Lung (tissue), 12 donors: ENCODE measurements around the gene MBNL3. TPM values are rescaled to one million over a fixed set of nuclear protein-coding genes. Genes with fewer than 3 reads are reported as not detected.
A peak's percentile ranks its signal among the peaks of the same experiment; 100 is the strongest.

Experiments used
- ATAC-seq: fragments of 200-7000 bp; cut with Tn5 transposase; one replicate; pipeline ENCODE4 v1.9.1; 2020; ENCODE audit warnings: moderate number of reproducible peaks; ENCODE audit not compliant: insufficient read depth, low FRiP score
- DNase-seq, 3 donors: peaks; one replicate each; pipeline ENCODE4 v3.0.0-alpha.2; 2013 to 2017
- H3K27ac ChIP-seq, 2 donors: one replicate each; pipeline ENCODE4 v1.5.1; 2013; ENCODE audit warnings: mild to moderate bottlenecking in 2 of 2, moderate library complexity in 2 of 2, control low read depth in 1 of 2, inconsistent platforms in 1 of 2, low read depth in 1 of 2, low read length in 1 of 2
- H3K27me3 ChIP-seq, 3 donors: one replicate each; pipeline ENCODE4 v1.5.1; 2013; ENCODE audit warnings: low read length in 2 of 3; ENCODE audit not compliant: control insufficient read depth in 3 of 3, insufficient read depth in 3 of 3
- H3K36me3 ChIP-seq, 4 donors: one replicate each; pipeline ENCODE4 v1.5.1; 2013; ENCODE audit warnings: low read length in 4 of 4, mild to moderate bottlenecking in 1 of 4, moderate library complexity in 1 of 4; ENCODE audit not compliant: control insufficient read depth in 4 of 4, insufficient read depth in 4 of 4
- H3K4me1 ChIP-seq, 5 donors: one replicate each; pipeline ENCODE4 v1.5.1; 2013; ENCODE audit warnings: low read length in 5 of 5, mild to moderate bottlenecking in 2 of 5, moderate library complexity in 1 of 5; ENCODE audit not compliant: control insufficient read depth in 5 of 5, insufficient read depth in 5 of 5
- H3K4me3 ChIP-seq: one replicate; pipeline ENCODE4 v1.5.1; 2013; ENCODE audit warnings: mild to moderate bottlenecking, control low read depth, moderate library complexity
- H3K9ac ChIP-seq, 2 donors: one replicate each; pipeline ENCODE4 v1.5.1; 2013; ENCODE audit warnings: low read length in 2 of 2, control low read depth in 1 of 2; ENCODE audit not compliant: insufficient read depth in 1 of 2
- H3K9me3 ChIP-seq, 4 donors: one replicate each; pipeline ENCODE4 v1.5.1; 2013; ENCODE audit warnings: low read length in 3 of 4, mild to moderate bottlenecking in 1 of 4, moderate library complexity in 1 of 4; ENCODE audit not compliant: control insufficient read depth in 4 of 4, insufficient read depth in 3 of 4
- WGBS, 2 donors: extraction: QIAGEN DNeasy Blood & Tissue Kit; methylation state at CpG; one replicate each; pipeline ENCODE4 v1.1.7; 2013; 5-methylcytosine and 5-hydroxymethylcytosine counted together
- polyA plus RNA-seq, 2 donors: library from polyadenylated mRNA; stranded (reverse); fragments of 200-250 nt; gene quantifications; one replicate each; pipeline ENCODE4 v1.2.1, GENCODE V29; 2013
- total RNA-seq, 2 donors: library from RNA; depleted of rRNA in 1 of 2; stranded (reverse); fragments of >200 nt in 1 of 2; gene quantifications; one replicate each; pipeline ENCODE4 v1.2.1, GENCODE V29; 2014 to 2021
- TF ChIP-seq, protein P1 (sequence below): IDR thresholded peaks from 2 replicates; pipeline ENCODE4 v1.5.1; 2012; ENCODE audit warnings: mild to moderate bottlenecking; ENCODE audit errors: control extremely low read depth, extremely low read depth
- donor health status: control.
- donor health status: control.
- donor health status: Bipolar disorder and iron deficiency.
- donor health status: healthy.
- donor health status: DM: yes; HTN: yes; CAD: no.

The MBNL3 gene
- total and polyA plus RNA-seq, 4 donors = 2.1 to 27.2 (median 11.1) TPM

DNA sequence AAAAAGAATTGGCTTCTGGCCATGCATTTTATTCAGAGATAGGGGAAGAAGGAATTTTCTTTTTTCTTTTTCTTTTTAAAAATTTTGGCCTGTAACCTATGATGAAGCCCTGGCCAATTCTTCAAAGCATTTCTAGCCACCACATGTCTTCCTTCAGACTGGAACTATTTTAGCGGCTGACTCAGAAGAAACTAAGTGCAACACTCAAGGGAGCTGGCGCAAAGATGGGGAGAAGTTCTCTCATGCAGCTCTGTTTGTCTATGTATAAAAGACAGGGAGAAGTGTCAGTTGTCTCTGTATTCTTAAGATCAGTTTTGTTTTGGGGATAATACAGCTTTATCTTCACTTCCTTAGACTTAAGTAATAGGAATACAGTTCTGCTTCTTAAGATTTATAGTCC is 46.1 kb downstream of the MBNL3 start:
- no peak overlapping the region for H3K9ac ChIP-seq
- TF ChIP-seq, protein P1, sequence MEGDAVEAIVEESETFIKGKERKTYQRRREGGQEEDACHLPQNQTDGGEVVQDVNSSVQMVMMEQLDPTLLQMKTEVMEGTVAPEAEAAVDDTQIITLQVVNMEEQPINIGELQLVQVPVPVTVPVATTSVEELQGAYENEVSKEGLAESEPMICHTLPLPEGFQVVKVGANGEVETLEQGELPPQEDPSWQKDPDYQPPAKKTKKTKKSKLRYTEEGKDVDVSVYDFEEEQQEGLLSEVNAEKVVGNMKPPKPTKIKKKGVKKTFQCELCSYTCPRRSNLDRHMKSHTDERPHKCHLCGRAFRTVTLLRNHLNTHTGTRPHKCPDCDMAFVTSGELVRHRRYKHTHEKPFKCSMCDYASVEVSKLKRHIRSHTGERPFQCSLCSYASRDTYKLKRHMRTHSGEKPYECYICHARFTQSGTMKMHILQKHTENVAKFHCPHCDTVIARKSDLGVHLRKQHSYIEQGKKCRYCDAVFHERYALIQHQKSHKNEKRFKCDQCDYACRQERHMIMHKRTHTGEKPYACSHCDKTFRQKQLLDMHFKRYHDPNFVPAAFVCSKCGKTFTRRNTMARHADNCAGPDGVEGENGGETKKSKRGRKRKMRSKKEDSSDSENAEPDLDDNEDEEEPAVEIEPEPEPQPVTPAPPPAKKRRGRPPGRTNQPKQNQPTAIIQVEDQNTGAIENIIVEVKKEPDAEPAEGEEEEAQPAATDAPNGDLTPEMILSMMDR = no peak
- ATAC-seq = no peak
- 69 to 77% methylated on average over 2 of the region's 2 CpGs for WGBS, 2 donors
- no peaks in the 10 kb centered on the region for H3K36me3 ChIP-seq
- H3K4me3 ChIP-seq = no peak overlapping the region
- DNase-seq = peak in 1 of 3 donors; percentile 47
- H3K4me1 ChIP-seq = no peaks in the 10 kb centered on the region
- H3K9me3 ChIP-seq = peaks cover 0 to 5% (median 0%) of the 10 kb centered on the region in 4 donors
- H3K27me3 ChIP-seq = peaks cover 0 to 41% (median 8%) of the 10 kb centered on the region in 3 donors
- no peak overlapping the region for H3K27ac ChIP-seq

DNA sequence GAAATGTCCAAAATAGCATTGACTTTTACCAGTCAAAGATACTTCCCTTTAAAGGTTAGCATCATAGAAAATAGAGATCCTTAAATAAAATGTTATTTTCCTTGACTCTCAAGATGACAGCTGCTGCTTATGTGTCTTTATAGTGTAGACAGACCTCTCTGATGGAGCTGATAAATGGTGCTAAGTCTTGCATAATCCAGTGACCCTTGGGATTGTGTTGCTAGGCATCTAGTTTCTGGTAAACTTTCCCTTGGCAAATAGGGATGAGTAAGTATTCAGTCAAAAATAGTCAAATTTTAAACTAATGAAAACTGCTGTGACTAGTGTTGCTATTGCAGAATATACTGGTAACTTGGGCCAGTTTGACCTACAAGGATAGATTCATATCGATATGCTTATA is 53.6 kb downstream of the MBNL3 start:
- Histone ChIP-seq H3K27ac (no peak overlapping the region), H3K27me3 (peaks cover 0 to 38% (median 10%) of the 10 kb centered on the region in 3 donors), H3K4me1 (no peaks in the 10 kb centered on the region), H3K9me3 (no peaks in the 10 kb centered on the region), H3K4me3 (no peak overlapping the region), H3K36me3 (no peaks in the 10 kb centered on the region), H3K9ac (no peak overlapping the region)
- DNase-seq (peak in 1 of 3 donors; percentile 20), ATAC-seq (no peak)
- TF ChIP-seq, protein P1 = no peak
- WGBS, 2 donors = 72 to 90% methylated on average over 1 of the region's 1 CpG

DNA sequence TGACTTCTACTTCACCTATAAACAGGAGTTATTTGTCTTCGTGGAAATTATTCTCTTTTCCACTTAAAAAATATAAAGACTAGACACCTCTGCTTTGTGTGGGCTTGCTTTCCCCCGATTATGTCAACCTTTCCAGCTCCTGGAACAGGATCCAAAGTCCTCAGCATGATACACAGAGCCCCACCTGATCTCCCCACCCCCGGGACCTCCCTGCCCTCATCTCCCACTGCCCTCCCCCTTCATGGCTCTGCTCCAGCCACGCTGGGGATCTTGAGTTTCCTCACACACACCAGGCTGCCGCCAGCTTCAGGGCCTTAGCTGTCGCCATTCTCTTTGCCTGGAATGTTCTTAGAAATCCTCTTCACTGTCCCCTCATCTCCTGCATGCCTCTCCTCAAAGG is 55.3 kb downstream of the MBNL3 start:
- Histone ChIP-seq H3K4me3 (no peak overlapping the region), H3K4me1 (no peaks in the 10 kb centered on the region), H3K27ac (no peak overlapping the region), H3K27me3 (peaks cover 0 to 30% (median 10%) of the 10 kb centered on the region in 3 donors), H3K9me3 (no peaks in the 10 kb centered on the region), H3K9ac (no peak overlapping the region), H3K36me3 (no peaks in the 10 kb centered on the region)
- DNase-seq = no peak
- WGBS, 2 donors = 62 to 90% methylated on average over 6 of the region's 6 CpGs
- no peak for ATAC-seq
- TF ChIP-seq, protein P1 = no peak

DNA sequence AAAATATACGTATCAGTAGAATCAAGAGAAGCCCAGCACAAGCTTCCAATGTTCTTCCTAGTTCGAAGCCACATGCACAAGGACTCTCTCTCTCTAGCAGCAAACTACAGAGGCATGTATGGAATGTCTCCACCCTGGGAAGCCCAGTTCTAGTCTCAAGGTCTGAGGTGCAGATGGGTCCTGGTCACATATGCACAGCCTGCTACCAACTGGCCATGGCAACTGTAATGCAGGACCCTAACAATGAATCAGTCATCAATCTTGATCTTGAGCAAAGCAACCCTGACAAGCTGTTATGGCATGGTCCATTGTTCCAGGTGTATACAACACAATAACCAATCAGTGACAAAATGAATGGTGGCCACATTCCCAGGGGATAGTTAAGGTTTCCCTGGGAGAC is 55.8 kb downstream of the MBNL3 start:
- no peak for DNase-seq
- H3K9ac ChIP-seq = no peak overlapping the region
- H3K27ac ChIP-seq = no peak overlapping the region
- no peak for ATAC-seq
- no peaks in the 10 kb centered on the region for H3K9me3 ChIP-seq
- no peaks in the 10 kb centered on the region for H3K36me3 ChIP-seq
- TF ChIP-seq, protein P1 = no peak
- H3K27me3 ChIP-seq = peaks cover 0 to 26% (median 10%) of the 10 kb centered on the region in 3 donors
- H3K4me1 ChIP-seq = no peaks in the 10 kb centered on the region
- WGBS, 2 donors = 74 to 90% methylated on average over 2 of the region's 2 CpGs
- no peak overlapping the region for H3K4me3 ChIP-seq
